ENCODE data around the gene FABP3.

The FABP3 gene

DNA sequence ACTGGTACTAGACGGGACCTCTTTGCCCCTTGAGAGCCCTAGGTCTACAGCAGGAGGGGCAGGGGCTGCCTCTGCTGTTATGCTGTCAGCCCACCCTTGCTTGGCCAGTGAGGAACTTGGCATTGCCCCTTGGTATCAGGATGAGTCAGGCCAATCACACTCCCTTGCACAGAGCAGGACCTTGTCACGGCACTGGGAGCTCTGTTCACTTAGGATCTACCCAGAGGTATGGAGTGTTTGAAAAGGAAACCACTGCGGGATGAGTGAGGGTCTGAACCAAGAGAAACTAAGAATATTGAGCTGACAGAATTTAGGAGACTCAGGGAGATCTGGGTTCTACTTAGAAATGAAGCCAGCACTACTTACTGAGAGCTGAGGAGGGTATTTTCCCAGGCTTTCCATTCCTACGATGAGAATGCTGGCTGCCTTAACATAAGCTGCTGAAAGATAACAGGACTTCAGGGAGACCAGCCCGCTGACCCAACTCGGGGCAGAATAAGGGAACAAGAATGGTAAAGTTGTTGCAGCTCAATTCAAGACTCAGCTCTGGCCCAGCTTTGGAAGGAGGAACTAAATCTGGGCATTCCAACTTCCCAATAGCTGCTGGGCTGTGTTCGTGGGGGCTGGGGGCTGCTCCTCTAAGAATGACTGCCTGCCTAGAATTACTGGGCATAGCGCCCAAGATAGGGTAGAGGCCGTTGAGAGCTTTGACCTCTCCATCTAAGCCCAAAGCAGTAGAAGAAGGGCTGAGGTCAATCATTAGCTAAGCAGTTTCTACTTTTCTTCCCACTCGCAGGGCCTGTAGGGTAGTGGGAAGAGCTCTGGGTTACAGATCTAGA lies 1.5 kb downstream of the FABP3 start:
- no peak for DNase-seq

DNA sequence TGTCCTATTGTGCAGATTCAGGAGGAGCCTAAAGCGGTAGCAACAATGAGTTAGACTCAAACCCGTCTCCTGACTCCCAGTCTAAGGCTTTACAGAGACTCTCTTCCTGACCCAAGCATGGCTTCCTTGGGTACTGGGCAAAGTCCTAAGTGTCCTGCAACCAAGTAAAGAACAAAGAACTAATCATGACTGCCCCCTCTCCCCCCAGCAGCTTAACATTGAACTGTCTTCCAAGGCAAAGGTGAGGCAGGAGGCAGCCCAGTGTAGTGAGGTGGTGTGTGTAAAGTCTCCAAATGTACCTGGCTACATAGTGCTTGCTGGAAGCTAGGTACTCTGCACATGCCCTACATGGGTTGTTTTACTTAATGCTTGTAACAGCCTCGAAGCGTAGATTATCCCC lies 2.3 kb downstream of the FABP3 start:
- no peak for DNase-seq

DNA sequence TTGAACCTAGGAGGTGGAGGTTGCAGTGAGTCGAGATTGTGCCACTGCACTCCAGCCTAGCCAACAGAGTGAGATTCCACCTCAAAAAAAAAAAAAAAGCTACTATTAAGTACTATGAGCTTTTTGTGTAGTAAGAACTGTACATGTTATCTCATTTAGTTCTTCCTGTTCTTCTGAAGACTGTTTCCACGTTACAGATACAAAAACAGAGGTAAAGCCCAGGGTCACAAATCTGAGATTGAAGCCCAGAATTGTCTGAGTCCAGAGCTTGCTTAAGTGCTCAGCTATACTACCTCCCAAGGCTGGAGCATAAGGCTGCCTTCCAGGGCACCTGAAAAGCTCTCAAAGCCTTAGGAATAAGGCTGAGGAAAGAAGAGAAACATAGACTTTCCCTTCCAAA lies 2.9 kb downstream of the FABP3 start:
- no peak for DNase-seq

DNA sequence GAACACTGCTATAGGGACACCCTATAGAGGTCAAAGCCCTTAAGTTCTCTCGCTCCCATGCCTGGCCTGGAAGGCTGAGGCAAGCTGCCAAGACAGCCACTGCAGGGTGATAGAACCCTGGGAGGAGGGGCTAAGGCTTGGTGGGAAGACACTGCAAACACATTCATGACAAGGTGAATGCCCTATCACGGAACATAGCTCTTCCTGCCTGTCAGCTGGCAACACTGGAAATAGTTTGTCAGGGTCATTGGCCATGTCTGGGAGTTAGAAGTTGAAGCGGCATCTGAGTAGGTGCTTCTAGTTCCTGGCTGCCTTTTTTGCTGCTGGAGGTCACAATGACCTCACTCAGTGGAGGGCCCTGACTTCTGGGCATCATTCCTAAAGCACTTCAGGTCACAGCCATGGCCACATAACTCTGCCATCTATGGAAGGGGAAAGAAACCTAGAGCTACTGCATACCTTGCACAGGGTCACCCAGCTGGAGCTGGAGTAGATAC lies 4.2 kb downstream of the FABP3 start:
- DNase-seq, result no peak

DNA sequence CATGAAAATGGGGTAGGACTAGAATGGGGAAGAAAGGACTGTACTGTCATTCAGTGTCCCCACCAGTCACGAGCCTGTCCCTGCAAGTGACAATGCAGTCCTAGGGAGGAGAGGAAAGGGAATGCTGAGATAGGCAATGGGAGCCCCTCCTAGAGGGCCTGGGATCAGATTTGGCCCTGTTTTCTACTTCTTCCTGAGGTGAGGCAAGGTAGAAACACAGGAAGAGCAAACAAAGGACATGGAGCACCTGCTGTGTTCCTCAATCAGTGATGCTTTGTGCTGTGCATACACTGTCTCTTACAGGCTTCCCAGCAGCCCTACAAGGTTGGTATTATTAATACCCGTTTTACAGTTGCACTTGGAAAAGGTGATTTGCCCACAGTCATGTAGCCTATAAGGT lies 6.1 kb downstream of the FABP3 start:
- DNase-seq, result no peak

DNA sequence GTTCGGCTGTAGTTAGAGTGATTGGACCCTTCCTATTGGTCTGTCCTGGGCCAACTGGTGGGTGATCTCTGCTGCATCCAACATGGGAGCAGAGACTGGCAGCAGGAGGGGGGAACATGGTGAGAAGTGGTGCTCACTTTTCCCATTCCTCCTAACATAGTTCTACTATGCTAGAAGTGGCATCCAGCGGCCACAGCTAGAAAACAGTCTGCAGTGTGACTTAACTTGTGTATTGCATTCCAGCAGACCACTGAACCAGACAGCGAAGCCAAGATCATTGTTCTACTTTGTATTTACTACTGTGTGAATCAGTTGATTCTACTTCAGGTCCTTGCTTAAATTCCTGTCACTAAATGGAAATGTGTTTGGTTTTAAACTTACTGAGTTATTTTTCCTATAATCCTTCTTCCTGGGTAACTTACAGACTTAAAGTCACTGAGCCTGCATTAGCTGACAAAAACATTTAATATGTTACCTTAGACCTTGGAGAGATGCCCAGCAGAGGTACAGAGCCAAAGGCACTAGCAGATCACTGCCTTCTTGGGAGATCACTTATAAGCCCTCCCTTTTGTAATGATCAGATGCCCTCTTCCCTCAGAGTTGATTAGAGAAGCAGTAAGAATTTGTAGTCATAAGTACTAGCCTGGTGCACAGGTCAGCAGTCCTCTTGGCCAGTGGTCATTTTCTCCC lies 8.2 kb downstream of the FABP3 start:
- no peak for DNase-seq

DNA sequence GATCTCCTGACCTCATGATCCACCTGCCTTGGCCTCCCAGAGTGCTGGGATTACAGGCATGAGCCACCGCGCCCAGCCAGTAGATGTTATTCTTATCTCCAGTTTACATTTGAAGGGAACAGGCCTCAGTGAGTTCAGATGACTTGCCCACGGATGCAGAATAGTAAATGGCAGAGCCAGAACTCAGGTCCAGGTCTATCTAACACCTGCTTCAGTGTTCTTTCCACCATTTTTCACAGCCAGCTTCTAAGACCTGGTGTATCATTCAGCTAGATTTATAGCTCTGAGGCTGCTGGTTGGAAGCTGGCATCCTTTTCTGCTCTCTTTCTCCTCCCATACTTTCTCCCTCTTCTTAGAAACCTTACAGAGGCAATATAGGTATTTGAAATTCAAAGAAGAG lies 10.8 kb downstream of the FABP3 start:
- DNase-seq, result no peak

DNA sequence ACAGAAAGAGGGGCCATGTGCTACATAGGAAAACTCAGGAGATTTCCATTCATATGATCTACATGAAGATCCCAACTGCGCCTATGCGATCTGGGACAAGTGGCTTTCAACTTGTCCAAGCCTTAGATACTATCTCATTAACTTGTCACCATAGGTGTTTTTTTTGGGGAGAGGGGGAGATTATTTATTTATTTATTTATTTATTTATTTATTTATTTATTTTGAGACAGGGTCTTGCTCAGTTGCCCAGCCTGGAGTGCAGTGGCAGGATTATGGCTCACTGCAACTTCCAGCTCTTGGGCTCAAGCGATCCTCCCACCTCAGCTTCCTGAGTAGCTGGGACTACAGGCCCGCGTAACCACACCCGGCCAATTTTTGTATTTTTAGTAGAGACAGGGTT lies 11.3 kb downstream of the FABP3 start:
- DNase-seq, result no peak

DNA sequence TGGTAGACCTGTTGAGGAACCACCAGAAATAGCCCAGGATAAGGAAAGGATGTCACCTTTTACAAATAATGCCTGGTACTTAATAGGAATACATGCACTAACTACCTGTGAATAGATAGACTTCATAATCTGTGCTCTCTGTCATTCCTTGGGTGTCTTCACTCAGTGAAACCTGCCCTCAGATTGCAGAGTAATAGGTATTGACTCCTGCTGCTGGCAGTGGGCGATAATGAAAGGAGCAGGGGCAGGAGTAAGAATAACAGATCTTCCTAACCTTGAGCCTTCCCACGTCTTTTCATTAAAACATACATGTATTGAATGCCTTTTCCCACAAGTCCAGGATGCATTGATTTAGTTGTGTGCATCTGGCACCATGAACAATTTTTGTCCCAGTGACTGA lies 16.4 kb downstream of the FABP3 start:
- no peak for DNase-seq

DNA sequence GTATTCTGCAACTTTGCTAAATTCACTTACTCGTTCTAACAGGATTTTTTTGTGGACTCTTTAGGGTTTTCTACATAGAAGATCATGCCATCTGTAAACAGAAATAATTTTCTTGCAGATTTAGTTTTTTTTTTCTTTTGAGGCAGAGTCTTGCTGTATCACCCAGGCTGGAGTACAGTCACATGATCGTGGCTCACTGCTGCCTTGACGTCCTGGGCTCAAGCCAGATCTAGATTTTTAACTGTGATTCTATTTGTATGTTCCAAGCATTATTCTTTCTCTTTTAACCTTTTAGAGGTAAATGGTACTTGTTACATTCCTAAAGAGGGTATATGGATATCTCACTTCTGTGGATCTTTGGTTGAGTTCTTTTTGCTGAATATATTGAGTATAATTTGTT lies 18.6 kb downstream of the FABP3 start:
- DNase-seq, result no peak

DNA sequence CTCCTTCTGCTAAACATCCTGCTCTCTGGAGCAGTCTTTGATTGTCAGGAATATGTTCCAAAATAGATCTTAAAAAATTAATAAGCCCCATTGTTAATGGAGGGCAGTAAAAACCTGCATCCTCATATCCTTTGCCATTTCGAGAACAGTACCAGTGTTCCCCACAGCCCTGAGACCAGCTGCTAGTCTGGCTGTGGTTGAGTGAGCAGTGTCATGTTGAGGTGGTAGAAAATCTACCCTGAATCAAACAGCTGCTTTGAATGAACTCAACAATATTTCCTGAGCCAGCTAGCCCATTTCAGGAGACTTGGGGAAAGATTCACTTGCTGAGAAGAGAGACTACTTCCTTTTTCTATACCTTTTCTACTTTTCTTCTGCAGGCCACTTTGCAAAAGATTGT lies 24.4 kb downstream of the FABP3 start:
- no peak for DNase-seq

DNA sequence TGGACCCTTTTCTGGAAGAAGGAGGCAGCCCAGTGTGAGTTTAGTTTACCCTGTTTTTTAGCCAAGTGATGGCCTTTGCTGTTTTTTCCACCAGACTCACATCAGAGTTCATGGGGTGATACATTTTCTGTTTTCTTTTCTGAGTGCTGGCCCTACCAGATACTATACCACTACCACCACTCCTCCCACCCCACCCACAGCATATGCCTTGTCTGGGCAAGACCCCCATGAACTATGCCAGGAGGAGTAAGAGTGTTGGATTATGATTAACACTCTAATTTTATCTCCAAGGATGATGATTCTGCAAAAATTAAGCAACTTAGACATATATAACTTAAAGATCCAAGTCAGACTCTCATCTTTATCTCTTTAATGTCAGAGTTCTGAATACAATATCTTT lies 26.1 kb downstream of the FABP3 start:
- no peak for DNase-seq

DNA sequence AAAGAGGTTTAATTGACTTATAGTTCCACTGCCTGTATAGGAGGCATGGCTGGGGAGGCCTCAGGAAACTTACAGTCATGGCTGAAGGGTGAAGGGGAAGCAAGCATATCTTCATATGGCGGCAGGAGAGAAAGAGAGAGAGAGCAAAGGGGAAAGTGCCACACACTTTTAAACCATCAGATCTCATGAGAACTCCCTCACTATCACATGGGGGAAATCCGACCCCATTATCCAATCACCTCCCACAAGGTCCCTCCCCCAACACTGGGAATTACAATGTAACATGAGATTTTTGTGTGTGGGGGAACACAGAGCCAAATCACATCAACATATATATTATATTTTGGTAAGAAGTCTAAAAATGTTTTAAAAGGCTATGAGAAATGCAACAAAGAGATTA lies 27.2 kb downstream of the FABP3 start:
- no peak for DNase-seq

DNA sequence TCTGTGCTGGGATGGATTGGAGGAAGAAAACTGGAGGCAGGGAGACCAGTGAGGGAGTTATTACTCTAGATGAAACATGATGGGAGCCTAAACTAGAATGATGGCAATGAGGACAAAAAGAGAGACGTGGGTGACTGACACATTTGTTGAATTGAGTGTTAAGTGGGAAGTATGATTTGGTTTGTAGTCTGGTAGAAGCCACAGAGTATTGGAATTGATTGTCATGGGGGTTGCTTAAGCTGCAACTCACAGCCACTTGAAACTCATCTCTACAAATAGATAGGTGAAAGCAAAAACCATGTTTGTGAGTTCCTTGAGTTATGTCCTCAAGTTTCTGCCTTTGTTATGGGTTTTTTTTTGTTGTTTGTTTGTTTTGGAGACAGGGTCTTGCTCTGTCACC lies 28.4 kb downstream of the FABP3 start:
- no peak for DNase-seq

DNA sequence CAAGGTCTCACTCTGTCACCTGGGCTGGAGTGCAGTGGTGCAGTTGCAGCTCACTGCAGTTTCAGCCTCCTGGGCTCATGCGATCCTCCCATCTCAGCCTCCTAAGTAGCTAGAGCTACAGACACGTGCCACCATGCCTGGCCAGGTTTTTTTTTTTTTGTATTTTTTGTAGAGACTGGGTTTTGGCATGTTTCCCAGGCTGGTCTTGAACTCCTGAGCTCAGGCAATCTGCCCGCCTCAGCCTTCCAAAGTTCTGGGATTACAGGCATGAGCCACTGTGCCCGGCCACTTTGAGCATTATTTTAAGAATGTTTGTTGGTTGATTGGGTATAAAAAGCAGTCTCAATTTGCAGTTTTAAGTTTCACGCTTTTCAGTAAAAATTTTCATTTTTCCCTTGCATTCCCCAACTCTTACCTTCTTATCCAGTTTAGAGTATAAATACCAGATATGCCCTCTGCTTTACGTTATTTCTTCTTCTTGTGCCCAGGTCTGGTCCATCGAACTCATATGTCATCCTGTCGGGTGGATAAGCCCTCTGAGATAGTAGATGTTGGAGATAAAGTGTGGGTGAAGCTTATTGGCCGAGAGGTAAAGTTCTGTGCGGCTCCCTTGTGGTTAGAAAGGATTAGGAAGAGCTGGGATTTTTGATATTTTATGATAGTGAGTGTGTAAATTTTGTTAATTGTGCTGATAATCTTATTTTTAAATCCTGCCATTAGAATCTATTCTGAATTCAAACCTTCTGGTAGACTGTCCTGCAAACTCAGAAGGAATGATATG lies 36.0 kb downstream of the FABP3 start:
- no peak for DNase-seq

DNA sequence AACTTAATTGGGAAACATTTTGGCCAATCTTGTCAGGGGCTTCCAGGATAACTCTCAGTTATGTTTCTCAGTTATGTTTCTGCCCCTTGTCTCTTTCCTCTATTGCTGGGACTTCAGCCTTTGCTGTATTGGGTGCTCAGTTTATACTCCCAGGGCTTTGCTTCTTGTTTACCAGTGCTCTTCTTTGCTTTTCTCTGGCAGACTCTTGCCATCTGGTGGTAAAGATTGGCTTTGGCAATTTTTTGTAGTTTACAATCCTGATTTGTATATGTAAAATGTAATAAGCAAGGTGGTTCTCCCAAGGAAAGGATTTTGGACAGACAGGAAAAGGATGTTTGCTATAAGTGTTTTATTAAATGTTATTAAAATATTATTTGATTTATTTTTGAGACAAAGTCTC lies 37.9 kb downstream of the FABP3 start:
- no peak for DNase-seq

DNA sequence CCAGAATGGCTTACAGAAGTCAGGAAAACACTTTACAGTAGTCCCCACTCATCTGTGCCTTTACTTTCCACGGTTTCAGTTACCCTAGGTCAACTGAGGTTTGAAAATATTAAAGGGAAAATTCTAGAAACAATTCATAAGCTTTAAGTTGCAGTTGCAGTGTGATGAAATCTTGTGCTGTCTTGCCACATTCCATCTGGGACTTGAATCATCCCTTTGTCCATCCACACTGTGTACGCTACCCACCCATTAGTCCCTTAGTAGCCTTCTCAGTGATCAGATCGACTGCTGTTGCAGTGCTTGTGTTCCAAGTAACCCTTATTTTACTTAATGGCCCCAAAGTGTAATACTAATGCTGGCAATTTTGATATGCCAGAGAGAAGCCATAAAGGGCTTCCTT lies 45.5 kb downstream of the FABP3 start:
- no peak for DNase-seq

DNA sequence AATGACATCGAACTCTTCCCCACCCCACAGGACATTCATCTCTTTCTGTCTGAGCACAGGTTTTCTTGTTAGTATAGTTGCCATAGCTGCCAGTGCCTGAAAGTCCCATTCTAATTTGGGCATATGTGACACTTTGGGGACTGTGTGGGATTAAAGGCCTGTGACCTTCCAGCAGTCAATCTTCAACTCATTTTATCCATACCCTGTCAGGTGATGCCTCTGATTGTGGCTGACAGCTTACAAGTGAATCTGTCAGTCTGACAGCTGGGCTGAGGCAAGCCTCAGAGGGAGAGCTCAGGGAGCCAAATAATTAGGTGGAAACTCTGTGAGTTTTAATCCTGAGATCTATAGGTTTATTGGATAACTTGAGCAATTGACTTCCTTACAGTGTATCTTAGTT lies 46.4 kb downstream of the FABP3 start:
- DNase-seq, result no peak

DNA sequence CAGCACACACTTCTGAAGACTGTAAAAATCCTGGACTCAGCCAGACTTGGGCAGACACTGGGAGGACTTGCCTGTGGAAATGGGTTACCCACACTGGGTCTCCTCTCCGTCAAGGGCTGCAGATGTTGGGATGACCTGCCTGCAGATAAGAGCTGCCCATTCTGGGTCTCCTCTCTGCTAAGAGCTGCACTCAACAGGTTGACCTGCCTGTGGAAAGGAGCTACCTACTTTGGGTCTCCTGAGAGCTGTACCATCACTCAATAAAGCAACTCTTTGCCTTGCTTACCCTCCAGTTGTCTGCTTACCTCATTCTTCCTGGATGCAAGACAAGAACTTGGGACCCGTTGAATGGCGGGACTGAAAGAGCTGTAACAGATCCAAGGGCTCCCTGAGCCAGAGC lies 47.9 kb downstream of the FABP3 start:
- DNase-seq, result no peak

DNA sequence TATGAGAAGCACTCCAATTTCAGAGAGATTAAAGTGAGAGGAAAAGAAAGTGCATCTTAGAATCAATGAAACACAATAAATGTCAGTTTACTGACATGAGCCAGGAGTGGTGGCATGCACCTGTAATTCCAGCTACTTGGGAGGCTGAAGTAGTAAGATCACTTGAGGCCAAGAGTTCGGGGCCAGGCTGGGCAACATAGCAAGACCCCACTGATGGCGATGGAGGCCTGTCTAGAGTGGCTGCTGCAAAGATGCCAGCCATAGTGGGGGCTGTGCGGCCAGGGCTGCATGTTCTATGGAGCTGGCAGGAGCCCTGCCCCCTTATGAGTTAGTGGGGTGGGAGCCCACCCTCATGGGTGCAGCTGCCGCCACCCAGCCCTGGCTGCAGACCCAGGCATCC lies 48.8 kb downstream of the FABP3 start:
- DNase-seq, result no peak

DNA sequence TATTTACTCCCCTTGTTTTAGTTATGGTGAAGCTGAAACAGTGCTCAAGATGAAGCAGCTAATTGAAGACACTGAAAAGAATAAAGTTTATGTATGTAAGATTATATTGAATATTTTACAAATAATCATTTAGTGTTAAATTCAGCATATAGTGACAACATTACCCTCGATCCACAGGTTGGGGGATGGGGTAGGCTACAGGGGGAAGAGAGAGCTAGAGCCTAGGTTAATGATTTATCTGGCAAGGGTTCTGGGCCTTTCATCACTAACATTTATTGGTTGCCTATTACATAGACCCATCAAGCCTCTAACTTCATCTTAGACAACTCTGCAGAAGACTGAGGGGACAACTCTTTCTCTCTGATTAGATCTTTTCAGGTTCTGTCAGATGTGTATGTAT lies 54.7 kb downstream of the FABP3 start:
- no peak for DNase-seq

DNA sequence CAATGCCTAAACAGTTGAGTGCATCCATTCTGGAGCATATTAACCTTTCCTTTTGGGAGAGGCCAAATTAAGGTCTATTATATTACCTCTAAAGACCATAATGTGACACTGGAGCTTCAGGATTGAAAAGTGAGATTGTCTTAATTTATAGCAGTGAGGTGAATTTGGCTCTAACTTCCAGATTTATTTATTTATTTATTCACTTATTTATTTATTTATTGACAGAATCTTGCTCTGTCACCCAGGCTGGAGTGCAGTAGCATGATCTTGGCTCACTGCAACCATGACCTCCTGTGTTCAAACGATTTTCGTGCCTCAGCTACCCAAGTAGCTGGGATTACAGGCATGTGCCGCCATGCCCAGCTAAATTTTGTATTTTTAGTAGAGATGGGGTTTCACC lies 57.0 kb downstream of the FABP3 start:
- no peak for DNase-seq
